ENCODE measurements around the gene SDK1. TPM values are rescaled to one million over a fixed set of nuclear protein-coding genes. Genes with fewer than 3 reads are reported as not detected.

SDK1 gene
- total RNA-seq, 2 experiments from 2014 or later: 0.25 to 0.78 TPM

GRCh38 chr7:4134631-4135030 lies 833.6 kb downstream of the SDK1 start:
- no peaks in the 10 kb centered on the region for H3K27me3 Mint-ChIP-seq
- no peaks in the 10 kb centered on the region for H3K9me3 Mint-ChIP-seq
- H3K4me1 Mint-ChIP-seq (ENCODE audit: low read depth): no peaks in the 10 kb centered on the region
- no peak for TF ChIP-seq CTCF (IDR thresholded peaks at IDR 0.05)
- POLR2A ChIA-PET: no interaction called here
- no peak overlapping the region for H3K4me3 Mint-ChIP-seq
- H3K27ac Mint-ChIP-seq: no peak overlapping the region
- DNase-seq: no peak
- CTCF ChIA-PET: no interaction called here
- intact Hi-C loops (cut with micrococcal nuclease): no loop called here
- no peaks in the 10 kb centered on the region for H3K36me3 Mint-ChIP-seq (ENCODE audit: low read depth)
- no peak for ATAC-seq

GRCh38 chr7:4135301-4135700 lies 834.2 kb downstream of the SDK1 start:
- no peaks in the 10 kb centered on the region for H3K27me3 Mint-ChIP-seq
- no peak overlapping the region for H3K4me3 Mint-ChIP-seq
- no peaks in the 10 kb centered on the region for H3K4me1 Mint-ChIP-seq (ENCODE audit: low read depth)
- H3K27ac Mint-ChIP-seq: no peak overlapping the region
- no peak for TF ChIP-seq CTCF (IDR thresholded peaks at IDR 0.05)
- DNase-seq (no peak), ATAC-seq (no peak)
- no peaks in the 10 kb centered on the region for H3K36me3 Mint-ChIP-seq (ENCODE audit: low read depth)
- H3K9me3 Mint-ChIP-seq: no peaks in the 10 kb centered on the region
- POLR2A ChIA-PET: no interaction called here
- intact Hi-C loops (cut with micrococcal nuclease): no loop called here
- CTCF ChIA-PET: interaction anchor here (1.6 kb wide), 1 partner anchor 8 kb away, joined by 4 read pairs; no protein-coding TSS in a partner anchor

GRCh38 chr7:4136036-4136435 lies 835.0 kb downstream of the SDK1 start:
- no peaks in the 10 kb centered on the region for H3K9me3 Mint-ChIP-seq
- intact Hi-C loops (cut with micrococcal nuclease): no loop called here
- H3K27ac Mint-ChIP-seq: no peak overlapping the region
- no peaks in the 10 kb centered on the region for H3K36me3 Mint-ChIP-seq (ENCODE audit: low read depth)
- DNase-seq (no peak), ATAC-seq (no peak)
- ChIA-PET CTCF (interaction anchor here (1.6 kb wide), 1 partner anchor 9 kb away, joined by 4 read pairs; no protein-coding TSS in a partner anchor), POLR2A (no interaction called here)
- no peaks in the 10 kb centered on the region for H3K4me1 Mint-ChIP-seq (ENCODE audit: low read depth)
- no peaks in the 10 kb centered on the region for H3K27me3 Mint-ChIP-seq
- H3K4me3 Mint-ChIP-seq: no peak overlapping the region
- no peak for TF ChIP-seq CTCF (IDR thresholded peaks at IDR 0.05)

GRCh38 chr7:4136501-4137110 lies 835.6 kb downstream of the SDK1 start:
- H3K9me3 Mint-ChIP-seq: no peaks in the 10 kb centered on the region
- no peak for TF ChIP-seq CTCF (IDR thresholded peaks at IDR 0.05)
- ChIA-PET POLR2A (no interaction called here), CTCF (interaction anchor here (1.6 kb wide), 1 partner anchor 9 kb away, joined by 4 read pairs; no protein-coding TSS in a partner anchor)
- intact Hi-C loops (cut with micrococcal nuclease): no loop called here
- ATAC-seq: no peak
- H3K27me3 Mint-ChIP-seq: no peaks in the 10 kb centered on the region
- no peaks in the 10 kb centered on the region for H3K36me3 Mint-ChIP-seq (ENCODE audit: low read depth)
- H3K4me1 Mint-ChIP-seq (ENCODE audit: low read depth): no peaks in the 10 kb centered on the region
- H3K27ac Mint-ChIP-seq: no peak overlapping the region
- no peak for DNase-seq
- no peak overlapping the region for H3K4me3 Mint-ChIP-seq

GRCh38 chr7:4137552-4137951 lies 836.5 kb downstream of the SDK1 start:
- ATAC-seq: no peak
- no peak for TF ChIP-seq CTCF (IDR thresholded peaks at IDR 0.05)
- H3K4me1 Mint-ChIP-seq (ENCODE audit: low read depth): no peaks in the 10 kb centered on the region
- ChIA-PET CTCF (no interaction called here), POLR2A (no interaction called here)
- intact Hi-C loops (cut with micrococcal nuclease): no loop called here
- H3K9me3 Mint-ChIP-seq: no peaks in the 10 kb centered on the region
- no peak overlapping the region for H3K27ac Mint-ChIP-seq
- H3K27me3 Mint-ChIP-seq: no peaks in the 10 kb centered on the region
- no peaks in the 10 kb centered on the region for H3K36me3 Mint-ChIP-seq (ENCODE audit: low read depth)
- no peak for DNase-seq
- no peak overlapping the region for H3K4me3 Mint-ChIP-seq

Measured in activated CD8-positive, alpha-beta T cell treated with anti-CD3 and anti-CD28 coated beads for 36 hours (primary cell).